Right renal cortex interstitium (tissue), 3 donors: Measurements from ENCODE around the gene NMNAT2. TPM values are rescaled to one million over a fixed set of nuclear protein-coding genes. Genes with fewer than 3 reads are reported as not detected.
"Not testable (repeated sequence)": the region's sequence is repeated elsewhere in the genome, so short reads cannot be mapped to it uniquely, and the experiment has no call there.

Experiments
- DNase-seq, 3 donors: peaks; one replicate each; pipeline ENCODE4 v3.0.0-alpha.2; 2013; ENCODE audit warnings: low read depth in 3 of 3, low spot score in 2 of 3
- polyA plus RNA-seq, 3 donors: library from polyadenylated mRNA; unstranded; fragments of 120-200 nt; gene quantifications; one replicate each; pipeline ENCODE4 v1.2.1, GENCODE V29; 2013; ENCODE audit not compliant: insufficient read length in 3 of 3

The NMNAT2 gene
- polyA plus RNA-seq, 3 donors: 3.2 to 4.3 (median 3.4) TPM

DNA sequence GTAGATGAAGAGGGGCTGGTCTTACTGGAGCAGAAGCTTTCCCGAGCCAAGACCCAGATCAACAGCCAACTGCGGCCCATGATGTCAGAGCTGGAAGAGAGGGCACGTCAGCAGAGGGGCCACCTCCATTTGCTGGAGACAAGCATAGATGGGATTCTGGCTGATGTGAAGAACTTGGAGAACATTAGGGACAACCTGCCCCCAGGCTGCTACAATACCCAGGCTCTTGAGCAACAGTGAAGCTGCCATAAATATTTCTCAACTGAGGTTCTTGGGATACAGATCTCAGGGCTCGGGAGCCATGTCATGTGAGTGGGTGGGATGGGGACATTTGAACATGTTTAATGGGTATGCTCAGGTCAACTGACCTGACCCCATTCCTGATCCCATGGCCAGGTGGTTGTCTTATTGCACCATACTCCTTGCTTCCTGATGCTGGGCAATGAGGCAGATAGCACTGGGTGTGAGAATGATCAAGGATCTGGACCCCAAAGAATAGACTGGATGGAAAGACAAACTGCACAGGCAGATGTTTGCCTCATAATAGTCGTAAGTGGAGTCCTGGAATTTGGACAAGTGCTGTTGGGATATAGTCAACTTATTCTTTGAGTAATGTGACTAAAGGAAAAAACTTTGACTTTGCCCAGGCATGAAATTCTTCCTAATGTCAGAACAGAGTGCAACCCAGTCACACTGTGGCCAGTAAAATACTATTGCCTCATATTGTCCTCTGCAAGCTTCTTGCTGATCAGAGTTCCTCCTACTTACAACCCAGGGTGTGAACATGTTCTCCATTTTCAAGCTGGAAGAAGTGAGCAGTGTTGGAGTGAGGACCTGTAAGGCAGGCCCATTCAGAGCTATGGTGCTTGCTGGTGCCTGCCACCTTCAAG lies 174.8 kb downstream of the NMNAT2 start:
- no peak for DNase-seq

DNA sequence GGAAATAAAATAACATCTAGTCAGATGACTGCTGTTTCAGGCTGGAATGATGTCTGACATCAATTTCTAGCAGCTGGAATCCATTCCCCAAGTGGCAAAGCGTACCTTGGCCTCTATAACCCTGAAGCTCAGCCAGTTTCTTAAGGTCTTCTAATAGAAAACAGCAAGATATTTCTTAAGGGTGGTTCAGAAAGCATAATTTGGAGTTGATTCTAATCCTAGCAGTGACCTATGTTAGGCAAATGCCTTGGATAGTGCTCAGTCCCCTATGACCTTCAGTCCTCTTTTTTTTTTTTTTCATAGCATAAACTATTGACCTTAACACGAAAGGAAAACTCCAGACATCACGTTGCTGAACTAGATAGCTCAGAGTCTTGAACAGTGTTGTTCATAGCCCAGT lies 175.6 kb downstream of the NMNAT2 start:
- no peak for DNase-seq

DNA sequence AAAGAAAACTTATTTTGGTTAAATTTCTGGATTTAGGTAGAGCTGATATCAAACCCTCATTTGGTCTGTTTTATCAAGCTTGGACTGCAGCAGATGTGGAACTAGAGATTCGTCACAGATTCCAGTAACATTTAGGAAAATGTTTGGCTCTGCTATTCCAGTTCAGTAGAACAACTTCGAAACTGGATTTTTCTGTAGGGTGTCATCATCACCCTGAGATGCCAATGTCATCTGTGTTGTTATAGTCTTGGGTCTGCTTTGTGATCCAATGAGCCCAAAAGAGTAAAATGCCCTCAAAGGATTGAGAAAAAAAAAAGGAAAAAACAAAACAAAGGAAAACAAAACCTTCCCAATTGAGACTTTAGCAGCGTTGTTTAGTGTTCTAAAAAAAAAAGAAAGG lies 176.7 kb downstream of the NMNAT2 start:
- no peak for DNase-seq

DNA sequence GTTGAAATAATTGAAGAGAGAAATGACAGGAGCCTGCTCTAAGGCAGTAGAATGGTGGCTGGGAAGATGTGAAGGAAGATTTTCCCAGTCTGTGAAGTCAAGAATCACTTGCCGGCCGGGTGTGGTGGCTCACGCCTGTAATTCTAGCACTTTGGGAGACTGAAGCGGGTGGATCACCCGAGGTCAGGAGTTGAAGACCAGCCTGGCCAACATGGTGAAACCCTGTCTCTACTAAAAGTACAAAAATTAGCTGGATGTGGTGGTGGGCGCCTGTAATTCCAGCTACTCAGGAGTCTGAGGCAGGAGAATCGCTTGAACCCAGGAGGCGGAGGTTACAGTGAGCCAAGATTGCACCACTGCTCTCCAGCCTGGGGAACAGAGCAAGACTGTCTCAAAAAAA lies 177.3 kb downstream of the NMNAT2 start:
- not testable (repeated sequence) for DNase-seq

DNA sequence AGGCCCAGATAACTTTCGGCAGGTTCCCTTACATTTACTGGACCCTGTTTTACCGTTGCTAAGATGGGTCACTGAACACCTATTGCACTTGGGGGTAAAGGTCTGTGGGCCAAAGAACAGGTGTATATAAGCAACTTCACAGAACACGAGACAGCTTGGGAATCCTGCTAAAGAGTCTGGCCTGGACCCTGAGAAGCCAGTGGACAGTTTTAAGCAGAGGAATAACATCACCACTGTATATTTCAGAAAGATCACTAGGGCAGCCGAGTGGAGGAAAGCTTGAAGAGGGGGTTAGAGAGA lies 177.7 kb downstream of the NMNAT2 start:
- no peak for DNase-seq

DNA sequence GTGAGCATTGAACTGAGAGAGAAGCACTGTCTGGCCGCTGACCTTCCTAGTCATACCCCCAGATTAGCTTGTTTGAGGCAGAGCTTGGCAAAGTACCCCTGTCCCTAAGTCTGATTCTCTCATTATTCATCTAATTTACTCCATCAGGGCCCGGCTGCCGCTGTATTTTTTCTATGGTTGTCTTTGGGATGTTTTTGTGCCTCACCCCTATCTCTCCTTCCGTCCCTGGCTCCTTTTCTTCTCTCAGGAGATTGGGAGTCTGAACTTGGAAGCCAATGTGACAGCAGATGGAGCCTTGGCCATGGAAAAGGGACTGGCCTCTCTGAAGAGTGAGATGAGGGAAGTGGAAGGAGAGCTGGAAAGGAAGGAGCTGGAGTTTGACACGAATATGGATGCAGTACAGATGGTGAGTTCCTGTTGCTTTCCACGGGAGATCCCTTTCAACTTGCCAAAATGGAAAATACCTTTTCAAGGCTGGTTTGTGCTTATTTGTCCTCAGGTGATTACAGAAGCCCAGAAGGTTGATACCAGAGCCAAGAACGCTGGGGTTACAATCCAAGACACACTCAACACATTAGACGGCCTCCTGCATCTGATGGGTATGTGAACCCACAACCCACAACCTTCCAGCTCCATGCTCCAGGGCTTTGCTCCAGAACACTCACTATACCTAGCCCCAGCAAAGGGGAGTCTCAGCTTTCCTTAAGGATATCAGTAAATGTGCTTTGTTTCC lies 178.2 kb downstream of the NMNAT2 start:
- no peak for DNase-seq

DNA sequence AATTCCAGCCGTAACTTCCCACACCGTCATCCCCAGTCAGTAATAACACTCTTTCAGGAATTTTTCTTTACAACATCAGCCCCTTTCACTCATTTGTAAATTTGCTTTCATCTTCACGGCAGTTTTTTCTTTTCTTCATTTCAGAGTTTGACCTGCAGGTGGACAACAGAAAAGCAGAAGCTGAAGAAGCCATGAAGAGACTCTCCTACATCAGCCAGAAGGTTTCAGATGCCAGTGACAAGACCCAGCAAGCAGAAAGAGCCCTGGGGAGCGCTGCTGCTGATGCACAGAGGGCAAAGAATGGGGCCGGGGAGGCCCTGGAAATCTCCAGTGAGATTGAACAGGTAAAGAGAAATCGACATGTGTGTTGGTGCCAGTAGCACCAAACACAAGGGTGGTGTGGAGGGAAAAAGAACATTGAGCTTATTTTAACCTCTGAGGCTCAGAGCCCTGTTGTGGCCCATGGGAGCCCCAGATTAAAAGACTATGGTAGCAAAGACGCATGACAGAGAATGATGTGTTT lies 178.9 kb downstream of the NMNAT2 start:
- DNase-seq: no peak

DNA sequence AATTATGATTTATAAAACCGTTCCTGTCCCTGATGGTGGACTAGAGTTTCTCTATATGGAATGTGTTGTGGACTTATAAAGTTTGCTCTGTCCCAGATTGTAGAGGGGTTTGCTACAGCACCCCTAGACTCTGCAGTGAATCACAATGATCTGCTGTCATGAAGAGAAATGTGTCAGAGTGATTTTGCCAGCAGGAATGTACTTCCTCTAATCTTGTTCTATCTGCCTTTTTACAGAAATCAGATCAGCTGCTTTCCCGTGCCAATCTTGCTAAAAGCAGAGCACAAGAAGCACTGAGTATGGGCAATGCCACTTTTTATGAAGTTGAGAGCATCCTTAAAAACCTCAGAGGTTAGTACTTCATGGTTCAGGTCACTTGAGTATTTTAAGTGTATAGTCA lies 180.1 kb downstream of the NMNAT2 start:
- no peak for DNase-seq

DNA sequence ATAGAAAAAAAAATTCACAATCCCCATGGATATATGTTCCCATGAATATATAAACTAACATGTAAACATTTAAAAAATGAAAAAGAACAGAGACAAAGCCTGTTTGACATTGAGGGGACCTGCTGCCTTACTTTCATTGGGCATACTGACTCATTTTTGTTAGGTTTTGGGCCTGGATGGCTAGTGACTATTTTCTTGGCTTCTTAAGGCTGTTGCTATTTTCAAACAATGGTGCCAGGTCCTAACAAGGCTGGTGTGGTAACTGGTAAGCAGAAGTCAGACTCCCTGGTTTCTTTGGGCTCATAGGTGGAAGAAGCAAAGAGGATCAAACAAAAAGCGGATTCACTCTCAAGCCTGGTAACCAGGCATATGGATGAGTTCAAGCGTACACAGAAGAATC lies 181.1 kb downstream of the NMNAT2 start:
- no peak for DNase-seq

DNA sequence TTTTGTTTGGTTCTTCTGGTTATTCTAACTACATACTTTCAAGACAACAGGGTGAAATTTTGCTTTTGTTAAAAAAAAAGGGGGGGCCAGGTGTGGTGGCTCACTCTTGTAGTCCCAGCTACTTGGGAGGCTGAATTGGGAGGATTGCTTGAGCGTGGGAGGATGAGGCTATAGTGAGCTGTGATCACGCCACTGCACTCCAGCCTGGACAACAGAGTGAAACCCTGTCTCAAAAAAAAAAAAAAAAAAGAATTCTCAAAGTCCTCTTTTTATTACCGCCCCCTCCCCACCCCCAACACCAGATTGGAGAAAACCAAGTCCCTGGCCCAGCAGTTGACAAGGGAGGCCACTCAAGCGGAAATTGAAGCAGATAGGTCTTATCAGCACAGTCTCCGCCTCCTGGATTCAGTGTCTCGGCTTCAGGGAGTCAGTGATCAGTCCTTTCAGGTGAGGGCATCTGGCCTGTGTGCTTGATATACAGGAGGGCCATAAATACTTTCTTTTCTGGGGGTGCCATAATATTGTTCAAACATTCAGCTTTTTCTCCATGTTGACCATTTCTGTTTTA lies 181.9 kb downstream of the NMNAT2 start:
- no peak for DNase-seq

DNA sequence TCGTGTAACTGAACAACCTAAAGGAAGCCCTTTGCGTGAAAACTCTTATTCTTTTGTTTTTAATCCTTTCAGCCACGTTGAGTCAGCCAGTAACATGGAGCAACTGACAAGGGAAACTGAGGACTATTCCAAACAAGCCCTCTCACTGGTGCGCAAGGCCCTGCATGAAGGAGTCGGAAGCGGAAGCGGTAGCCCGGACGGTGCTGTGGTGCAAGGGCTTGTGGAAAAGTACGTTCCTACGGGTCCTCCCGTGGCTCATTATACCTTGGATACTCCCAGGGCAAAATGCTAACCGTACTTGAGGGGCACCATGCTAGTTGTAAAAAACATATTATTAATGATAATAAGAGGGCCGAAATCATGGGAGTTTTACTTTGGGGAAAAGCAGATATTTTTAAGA lies 182.7 kb downstream of the NMNAT2 start:
- no peak for DNase-seq

DNA sequence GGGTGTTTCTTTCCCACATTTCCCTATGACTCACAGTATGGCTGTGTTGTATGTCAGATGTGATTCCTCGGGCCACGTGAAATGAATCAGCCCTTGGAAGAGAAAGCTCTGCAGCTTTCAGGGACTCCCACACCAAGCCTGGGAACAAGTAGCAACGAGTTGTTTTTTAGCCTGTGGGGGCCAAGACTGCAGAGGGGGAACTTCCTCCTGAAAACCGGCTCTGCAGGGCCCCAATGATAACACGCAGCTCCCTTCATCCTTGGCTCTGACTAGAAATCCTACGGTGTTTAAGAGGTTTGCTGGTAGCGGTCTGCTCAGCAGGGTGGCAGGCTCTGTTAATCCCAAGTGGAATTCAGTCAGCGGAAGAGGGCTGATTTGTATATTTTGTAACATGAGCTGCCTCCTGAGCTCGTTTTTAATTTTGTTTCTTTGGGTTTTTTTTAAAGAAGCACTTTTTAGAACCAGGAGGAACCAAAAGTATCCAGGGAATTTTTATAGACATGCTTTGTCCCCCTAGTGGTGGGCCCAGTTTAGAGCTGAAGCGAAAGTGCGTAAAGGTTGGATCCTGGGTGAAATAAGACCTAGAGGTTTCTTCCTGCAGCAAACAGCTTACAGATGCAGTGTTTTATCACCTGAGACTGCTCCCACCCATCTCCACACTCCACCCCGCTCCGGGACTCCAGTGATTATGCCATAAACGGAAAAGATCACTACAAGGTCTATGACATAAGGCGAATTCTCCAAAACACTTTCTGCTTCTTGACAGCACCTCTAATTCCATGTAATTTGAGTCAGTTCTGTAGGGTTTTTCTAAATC lies 183.3 kb downstream of the NMNAT2 start:
- peak; percentile 61 to 80 (median 69) for DNase-seq

DNA sequence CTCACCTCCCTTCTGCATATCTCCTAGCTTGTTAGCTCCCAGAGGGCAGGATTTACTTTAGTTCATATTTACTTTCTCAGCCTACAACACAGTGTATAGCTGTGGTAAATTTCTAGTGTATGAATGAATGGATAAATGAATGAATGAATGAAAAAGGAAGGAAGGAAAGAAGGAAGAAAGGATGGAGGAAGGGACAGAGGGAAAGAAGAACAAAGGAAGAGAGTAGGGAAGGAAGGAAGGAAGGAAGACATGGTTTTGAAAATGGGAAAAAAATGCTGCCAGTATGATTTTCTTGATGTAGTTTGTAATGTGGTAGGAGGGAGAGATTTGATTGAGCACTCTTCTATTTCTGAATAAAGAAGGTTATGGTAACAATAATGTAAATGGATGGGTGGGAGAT lies 185.1 kb downstream of the NMNAT2 start:
- no peak for DNase-seq

DNA sequence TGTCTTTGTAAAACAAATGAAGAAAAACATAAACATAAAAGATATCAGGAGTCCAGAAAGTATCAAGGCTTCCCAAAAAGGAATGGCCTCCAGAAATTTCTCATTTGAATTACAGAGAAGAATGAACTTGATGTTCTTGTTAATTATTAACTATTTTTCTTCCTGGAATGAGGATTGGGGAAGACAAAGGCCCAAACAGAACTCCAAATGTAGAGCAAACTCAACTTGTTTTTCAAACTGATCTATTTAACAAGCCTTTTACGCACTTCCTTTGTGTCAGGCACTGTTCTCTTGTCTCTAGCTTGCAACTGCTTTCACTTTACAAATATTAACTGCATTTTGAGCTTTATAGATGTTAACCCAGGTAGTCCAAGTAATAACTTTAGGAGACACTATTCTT lies 186.6 kb downstream of the NMNAT2 start:
- no peak for DNase-seq

DNA sequence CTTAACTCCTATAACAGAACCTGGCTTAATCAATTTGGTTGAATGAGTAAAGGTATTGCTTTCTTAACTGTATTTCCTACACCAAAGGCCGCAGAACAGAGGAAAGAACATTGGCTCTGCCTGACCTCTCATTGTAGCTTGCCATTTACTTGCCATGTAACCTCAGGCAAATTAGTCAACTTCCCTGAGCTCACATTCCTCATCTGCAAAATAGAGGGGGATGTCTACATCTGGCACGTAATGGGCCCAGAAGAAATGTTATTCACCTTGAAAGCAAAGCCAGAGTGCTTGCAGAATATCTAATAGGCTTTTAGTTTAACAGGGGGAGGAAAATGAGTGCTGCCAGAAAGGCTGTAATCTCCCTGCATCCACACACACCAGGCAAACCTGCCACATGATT lies 187.8 kb downstream of the NMNAT2 start:
- no peak for DNase-seq

DNA sequence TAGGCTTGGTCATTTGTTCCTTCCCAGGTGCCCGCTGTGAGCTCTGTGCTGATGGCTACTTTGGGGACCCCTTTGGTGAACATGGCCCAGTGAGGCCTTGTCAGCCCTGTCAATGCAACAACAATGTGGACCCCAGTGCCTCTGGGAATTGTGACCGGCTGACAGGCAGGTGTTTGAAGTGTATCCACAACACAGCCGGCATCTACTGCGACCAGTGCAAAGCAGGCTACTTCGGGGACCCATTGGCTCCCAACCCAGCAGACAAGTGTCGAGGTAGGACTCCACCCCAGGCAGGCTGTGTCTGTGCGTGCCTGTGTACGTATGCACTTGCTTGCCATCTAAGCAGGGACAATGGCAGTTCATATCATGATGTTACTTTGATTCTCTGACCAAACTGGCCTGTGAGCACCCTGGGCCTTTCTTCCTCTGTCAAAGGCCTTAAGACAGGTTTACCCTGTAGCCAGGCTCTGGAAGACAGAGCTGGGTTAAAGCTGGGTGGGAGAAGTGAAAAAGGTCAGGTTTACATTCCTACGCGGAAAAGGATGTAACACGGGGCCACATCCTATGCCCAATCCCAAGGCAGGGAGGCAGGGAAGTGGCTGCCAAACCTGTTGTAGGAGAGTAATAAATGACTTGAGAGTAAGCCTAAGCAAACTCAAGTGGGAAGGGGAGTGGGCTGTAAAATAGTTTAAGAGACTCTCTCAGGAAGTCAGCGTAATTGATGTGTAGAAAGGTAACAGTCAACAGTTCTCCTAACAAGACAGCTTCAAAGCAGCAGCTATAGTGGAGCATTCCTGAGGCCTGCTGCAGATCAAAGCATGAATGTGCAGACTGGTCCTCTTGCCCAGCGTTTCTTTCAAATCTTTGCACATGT lies 189.6 kb downstream of the NMNAT2 start:
- DNase-seq: no peak

DNA sequence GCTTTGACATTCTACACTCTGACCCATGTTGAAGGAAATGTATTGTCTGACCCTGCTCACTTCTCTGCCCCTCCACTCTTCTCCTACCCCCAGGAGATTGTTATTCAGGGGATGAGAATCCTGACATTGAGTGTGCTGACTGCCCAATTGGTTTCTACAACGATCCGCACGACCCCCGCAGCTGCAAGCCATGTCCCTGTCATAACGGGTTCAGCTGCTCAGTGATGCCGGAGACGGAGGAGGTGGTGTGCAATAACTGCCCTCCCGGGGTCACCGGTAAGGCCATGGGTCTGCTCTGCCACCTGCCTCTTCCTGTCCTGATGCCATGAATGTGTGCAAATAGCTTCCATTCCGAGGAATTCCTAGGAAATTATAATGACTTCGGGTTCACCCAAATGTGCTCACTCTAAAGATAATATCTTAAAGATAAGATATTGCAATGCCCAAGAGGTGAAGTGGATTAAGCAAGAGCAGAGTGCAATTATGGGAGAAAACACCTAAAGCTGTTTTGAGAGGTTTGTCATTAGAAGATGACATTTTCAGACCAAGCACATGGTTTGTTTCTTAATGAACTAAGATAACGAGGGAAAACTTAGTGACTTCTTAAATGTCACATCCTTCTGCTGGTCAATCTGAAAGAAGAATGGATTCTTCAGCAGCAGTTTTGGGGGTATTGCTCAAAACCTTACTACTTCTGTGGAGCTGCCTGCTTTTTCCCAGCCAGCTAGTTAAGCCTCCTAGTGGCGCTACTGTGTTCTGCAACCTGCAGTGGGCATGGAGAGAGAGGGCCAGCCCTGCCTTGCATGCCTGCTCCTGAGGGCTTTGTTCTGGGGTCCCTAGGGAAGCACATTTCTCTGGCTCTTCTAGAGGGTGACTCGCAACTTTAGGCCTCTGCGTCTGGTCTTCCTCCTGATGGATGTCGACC lies 190.5 kb downstream of the NMNAT2 start:
- DNase-seq: no peak

DNA sequence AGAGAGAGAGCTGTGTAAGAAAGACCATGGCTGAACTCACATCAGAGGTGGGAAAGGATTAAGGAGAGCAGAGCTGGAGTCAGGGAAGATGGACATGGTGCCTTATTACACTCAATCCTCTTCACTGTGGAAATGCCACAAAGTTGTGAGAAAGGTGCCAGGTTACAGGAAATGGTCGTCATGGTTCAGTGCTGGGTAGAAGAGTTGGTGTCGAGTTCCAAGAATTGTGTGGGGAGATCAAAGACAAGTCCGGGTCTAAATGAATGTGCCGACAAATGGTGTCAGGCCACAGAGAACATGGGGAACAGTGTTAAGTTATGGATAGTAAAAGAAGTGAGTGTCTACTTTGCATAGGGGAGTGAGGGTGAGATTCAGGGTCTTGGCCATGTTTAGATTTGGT lies 191.2 kb downstream of the NMNAT2 start:
- DNase-seq: peak in 2 of 3 donors; percentile 62 to 80

DNA sequence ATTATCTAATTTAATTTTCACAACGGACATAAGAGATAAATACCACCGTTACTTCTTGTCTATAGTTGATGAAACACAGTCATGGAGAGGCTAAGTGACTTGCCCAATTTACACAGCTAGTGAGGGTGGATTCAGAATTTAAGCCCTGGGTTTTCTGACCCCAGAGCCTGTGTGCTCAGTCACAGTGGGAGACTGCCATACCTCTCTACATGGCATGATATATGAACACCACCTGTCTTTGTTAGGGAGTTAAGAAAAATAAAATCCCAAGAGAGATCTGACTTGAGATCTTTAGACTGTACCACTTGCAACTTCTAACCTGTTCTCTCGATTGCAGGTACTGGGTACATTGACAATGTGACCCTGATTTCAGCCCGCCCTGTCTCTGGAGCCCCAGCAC lies 191.8 kb downstream of the NMNAT2 start:
- DNase-seq: no peak
